ENCODE measurements around the gene CEMIP.

Gene CEMIP

DNA sequence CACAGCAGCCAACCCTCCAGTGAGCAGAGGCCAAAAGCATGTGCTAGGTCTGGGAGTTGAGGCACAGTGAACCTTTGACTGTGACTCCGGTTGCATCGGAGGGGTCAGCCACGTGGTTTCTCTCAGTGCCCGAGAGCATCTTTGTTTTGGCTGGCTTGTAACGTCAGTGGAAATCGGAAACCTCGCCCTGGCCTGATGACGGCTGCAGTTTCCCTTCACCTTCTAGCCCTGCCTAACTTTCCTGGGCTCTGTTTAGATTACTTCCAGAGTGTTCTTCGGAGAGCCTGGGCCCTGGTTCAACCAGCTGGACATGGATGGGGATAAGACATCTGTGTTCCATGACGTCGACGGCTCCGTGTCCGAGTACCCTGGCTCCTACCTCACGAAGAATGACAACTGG is 153.8 kb downstream of the CEMIP start:
- no peak for DNase-seq

DNA sequence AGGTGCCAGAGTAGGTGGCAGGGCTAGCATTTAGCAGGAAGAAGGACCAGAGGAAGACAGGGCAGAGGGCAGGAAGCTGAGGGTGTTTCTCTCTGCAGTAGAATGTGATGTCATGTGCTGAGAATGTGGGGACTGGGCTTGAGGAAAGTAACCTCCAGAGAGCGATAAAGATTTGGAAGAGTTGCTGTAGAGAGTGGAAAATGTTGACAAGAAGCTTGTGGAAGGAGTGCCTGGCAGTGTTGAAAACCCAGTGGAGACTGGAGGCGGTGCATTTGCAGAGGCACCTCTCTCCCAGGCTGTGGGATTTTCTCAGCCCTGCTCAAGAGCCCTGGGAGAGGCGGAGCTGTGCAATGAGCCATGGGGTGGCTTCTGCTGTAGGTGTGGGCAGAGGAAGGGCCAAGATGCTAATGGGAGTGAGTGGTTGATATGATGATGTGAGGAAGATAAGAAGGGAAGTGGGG is 155.6 kb downstream of the CEMIP start:
- DNase-seq: no peak

DNA sequence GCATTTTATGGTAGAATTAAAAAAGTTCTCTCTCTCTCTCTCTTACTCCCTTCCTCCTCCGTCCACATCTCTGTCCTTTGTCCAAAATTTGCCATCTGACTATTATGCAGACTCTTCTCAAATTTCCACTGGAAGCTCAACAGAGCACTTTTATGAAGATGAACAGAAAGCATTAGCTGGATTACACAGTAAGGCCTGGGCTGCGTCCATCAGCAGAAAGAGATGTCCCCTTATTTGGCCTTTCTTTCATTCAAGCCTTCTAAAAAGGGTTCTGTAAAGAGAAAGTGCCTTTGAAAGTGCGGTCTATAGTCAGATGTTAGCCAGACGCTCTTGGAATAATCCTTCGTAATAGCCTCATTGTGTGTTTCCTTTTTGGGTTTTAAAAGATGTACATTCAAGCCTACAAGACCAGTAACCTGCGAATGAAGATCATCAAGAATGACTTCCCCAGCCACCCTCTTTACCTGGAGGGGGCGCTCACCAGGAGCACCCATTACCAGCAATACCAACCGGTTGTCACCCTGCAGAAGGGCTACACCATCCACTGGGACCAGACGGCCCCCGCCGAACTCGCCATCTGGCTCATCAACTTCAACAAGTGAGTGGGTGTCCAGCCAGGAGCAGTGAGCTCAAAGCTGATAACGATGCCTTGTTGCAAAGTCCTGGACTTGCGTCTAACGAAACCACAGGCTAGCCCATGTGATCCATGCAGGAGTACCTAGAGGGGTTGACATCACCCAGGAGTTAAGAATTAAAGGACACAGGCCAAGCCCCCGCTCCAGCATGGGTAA is 157.3 kb downstream of the CEMIP start:
- no peak for DNase-seq

DNA sequence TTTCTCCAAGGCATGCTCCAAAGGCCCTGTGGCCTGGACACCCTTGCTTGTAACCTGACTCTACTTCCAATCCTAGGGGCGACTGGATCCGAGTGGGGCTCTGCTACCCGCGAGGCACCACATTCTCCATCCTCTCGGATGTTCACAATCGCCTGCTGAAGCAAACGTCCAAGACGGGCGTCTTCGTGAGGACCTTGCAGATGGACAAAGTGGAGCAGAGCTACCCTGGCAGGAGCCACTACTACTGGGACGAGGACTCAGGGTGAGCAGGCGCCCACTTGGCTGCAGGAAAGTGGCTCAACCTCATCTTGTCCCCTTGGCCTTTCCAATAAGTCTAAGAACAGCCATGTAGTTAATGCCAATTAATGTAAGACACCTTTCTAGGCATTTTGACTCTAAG is 158.5 kb downstream of the CEMIP start:
- DNase-seq: no peak

DNA sequence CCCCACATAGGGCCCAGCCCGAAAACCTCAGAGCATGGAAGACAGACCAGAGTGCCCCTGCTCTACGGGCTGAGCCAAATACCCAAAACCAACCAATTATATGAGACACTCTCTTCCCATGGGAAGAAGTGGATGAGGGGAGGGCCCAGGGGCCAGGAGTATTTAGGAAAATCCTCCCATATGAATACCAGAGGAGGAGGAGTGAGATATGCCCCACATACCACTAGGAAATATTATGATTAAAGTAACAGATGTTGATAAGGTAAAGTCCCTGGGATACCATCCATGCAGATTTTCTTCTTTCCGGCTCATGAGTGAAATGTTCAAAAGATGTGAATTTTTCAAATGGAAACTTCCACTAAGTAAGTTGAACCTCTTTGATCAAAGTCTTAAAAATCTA is 160.0 kb downstream of the CEMIP start:
- DNase-seq: no peak

DNA sequence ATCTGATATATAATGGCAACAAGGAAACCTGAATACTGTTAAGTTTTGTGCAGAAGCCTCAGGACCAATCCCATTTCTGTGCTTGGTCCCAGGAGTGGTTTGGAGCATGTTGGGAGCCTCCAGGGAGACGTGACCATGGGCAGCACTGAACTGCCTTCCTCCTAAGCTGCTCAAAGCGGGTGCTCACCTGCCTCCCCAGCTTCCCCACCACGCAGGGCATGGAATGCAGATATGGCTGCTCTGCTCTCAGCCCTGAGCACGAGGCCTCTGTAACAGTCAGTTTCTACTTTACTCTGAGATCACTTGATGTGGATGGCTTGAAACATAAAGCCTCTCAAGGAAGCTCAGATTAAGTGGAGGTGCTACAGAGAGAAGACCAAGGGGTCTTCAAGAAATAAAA is 161.2 kb downstream of the CEMIP start:
- no peak for DNase-seq

DNA sequence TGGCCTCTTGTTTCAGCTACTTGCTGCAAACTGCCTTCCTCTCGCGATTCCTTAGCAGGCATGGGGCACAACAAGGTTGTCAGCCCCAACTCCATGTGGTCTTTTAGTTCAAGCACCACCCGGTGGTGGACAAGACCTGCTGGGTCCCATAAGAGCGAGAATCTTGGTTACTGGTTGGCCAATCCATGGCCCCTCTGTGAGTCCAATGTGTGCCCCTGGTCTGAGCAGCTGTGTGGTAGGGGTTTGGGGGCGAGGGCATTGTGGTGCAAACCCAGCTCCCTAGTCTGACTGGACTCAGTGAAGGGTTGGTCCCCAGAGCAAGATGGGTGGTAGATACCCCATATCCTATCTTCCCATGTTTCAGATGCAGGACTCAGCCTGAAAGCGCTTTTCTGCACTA is 161.7 kb downstream of the CEMIP start:
- no peak for DNase-seq

DNA sequence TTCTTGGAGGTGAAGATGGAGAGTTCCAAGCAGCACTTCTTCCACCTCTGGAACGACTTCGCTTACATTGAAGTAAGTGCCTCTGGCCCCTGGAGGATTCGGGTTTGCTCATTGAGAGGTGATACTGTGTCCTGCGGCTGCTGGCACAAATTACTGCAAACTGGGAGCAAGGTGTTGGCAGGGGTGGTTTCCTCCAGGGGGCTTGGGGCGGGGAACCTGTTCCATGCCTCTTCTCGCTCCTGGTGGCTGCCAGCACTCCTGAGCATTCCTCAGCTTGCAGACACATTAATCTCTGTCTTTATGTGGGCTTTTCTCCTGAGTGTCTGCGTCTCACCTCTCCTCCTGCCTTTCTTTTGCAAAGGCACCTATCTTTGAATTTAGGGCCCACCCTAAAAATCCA is 163.1 kb downstream of the CEMIP start:
- no peak for DNase-seq

DNA sequence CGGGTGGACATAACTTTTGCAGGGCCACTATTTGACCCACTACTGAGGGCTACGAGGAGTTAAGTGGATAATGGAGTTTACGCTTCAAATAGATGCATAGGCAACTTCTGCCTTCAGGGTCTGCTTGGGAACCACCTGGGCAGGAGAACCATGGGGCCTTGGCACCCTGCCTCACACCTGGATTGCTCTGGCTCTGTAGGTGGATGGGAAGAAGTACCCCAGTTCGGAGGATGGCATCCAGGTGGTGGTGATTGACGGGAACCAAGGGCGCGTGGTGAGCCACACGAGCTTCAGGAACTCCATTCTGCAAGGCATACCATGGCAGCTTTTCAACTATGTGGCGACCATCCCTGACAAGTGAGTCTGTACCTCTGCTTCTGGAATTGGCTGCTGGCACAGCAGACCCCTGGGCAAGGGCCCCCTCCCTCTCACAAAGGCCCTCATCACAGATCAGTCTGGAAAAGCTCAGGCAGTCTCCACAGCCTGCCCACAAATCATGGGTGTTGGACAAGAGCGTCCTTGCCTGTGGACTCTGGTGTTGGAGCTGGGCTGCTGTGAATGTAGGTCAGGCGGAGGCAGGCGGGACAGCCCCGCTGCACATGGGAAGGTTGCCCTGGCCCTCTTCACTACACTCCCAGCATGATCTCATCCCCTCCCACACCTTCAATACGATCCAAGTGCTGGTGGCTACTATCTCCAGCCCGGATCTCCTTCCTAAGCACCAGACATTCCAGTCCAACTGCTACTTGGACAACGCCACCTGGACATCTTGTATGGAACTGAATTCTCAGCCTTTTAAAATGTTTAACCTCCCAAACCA is 163.8 kb downstream of the CEMIP start:
- DNase-seq: no peak

DNA sequence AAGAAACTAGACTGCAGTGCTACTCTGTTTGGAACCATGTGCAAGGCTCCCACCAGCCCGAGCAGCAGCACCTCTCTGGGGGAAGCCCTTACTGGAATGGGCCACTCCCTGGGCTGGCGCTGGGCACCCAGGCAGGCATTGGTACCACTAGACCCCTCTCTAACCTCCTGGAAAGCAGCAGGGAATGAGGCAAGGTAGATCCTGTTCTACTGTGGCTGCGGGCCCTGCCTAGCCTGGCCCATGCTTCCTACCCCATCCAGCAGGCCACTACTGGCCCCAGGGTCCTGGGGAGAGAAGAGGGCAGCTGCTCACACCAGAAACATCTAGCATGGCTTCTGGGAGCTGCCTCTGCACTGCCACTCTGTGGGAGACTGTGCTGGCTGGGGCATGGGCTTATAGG is 165.6 kb downstream of the CEMIP start:
- DNase-seq: no peak

DNA sequence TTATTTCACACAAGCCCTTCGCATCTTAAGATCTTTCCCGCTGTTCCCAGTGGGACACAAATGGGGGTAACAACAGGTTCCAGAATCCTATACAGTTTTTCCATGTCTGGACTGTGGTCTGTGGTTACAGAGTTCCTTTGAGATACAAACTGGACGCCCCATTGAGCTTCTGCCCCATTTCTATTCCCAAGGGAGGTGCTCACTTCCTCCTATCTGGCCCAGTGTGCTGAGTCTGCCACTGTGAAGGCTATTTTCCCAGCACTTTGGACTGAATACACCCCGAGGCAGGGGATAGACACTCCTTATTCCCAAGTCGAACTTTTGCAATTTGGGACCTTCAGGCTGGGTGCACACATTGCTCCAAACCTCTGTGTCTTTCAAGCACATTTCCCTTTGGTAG is 166.4 kb downstream of the CEMIP start:
- DNase-seq: no peak

DNA sequence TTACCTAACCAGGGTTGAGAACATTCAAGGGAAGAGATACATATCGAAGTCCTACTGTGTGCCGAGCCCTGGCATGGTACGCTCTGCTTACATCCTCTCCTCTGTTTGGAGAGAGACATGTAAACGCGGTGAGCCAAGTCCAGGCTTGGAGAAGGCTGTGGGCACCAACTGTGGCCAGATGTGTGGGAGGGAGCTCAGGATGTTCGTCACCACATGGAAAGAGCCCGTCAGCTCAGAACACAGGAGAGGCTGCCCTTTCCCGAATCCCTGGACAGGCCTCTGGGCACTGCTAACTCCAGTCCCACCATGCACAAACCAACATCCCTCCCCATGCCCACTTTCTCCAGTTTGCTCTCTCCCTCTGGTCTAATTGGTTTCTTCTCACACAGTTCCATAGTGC is 167.4 kb downstream of the CEMIP start:
- no peak for DNase-seq

DNA sequence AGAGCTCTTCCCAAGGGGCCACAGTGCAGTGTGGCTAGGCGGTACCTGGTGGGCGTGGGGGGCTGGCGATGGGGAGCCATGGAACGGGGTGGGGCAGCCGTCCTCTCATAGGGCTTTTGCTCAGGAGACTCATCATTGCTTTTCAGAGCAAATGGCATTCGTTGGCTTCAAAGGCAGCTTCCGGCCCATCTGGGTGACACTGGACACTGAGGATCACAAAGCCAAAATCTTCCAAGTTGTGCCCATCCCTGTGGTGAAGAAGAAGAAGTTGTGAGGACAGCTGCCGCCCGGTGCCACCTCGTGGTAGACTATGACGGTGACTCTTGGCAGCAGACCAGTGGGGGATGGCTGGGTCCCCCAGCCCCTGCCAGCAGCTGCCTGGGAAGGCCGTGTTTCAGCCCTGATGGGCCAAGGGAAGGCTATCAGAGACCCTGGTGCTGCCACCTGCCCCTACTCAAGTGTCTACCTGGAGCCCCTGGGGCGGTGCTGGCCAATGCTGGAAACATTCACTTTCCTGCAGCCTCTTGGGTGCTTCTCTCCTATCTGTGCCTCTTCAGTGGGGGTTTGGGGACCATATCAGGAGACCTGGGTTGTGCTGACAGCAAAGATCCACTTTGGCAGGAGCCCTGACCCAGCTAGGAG is 169.6 kb downstream of the CEMIP start:
- no peak for DNase-seq

DNA sequence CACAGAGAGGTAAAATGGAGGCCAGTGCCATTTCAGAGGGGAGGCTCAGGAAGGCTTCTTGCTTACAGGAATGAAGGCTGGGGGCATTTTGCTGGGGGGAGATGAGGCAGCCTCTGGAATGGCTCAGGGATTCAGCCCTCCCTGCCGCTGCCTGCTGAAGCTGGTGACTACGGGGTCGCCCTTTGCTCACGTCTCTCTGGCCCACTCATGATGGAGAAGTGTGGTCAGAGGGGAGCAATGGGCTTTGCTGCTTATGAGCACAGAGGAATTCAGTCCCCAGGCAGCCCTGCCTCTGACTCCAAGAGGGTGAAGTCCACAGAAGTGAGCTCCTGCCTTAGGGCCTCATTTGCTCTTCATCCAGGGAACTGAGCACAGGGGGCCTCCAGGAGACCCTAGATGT is 170.6 kb downstream of the CEMIP start:
- DNase-seq: no peak

DNA sequence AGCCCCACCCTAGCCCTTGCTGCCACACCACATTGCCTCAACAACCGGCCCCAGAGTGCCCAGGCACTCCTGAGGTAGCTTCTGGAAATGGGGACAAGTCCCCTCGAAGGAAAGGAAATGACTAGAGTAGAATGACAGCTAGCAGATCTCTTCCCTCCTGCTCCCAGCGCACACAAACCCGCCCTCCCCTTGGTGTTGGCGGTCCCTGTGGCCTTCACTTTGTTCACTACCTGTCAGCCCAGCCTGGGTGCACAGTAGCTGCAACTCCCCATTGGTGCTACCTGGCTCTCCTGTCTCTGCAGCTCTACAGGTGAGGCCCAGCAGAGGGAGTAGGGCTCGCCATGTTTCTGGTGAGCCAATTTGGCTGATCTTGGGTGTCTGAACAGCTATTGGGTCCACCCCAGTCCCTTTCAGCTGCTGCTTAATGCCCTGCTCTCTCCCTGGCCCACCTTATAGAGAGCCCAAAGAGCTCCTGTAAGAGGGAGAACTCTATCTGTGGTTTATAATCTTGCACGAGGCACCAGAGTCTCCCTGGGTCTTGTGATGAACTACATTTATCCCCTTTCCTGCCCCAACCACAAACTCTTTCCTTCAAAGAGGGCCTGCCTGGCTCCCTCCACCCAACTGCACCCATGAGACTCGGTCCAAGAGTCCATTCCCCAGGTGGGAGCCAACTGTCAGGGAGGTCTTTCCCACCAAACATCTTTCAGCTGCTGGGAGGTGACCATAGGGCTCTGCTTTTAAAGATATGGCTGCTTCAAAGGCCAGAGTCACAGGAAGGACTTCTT is 171.3 kb downstream of the CEMIP start:
- DNase-seq: no peak

DNA sequence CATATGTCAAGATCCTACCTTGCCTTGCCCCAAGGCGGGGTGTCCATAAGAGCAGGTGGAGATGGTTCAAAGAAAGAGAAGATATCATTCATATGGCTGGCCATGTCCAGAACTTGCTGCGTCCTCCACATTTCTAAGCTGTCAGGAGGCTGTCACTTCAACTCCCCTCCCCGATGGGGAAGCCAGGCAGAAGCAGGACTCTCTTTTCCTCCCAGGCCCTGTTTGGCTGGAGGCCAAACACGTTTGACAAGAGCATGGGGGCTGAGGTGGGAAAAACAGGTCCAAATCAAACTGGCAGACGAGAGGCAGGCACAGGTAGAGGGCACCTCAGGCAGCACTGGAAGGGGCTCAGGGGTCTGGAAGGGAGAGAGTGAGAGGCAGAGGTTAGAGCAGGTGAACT is 172.8 kb downstream of the CEMIP start:
- no peak for DNase-seq

DNA sequence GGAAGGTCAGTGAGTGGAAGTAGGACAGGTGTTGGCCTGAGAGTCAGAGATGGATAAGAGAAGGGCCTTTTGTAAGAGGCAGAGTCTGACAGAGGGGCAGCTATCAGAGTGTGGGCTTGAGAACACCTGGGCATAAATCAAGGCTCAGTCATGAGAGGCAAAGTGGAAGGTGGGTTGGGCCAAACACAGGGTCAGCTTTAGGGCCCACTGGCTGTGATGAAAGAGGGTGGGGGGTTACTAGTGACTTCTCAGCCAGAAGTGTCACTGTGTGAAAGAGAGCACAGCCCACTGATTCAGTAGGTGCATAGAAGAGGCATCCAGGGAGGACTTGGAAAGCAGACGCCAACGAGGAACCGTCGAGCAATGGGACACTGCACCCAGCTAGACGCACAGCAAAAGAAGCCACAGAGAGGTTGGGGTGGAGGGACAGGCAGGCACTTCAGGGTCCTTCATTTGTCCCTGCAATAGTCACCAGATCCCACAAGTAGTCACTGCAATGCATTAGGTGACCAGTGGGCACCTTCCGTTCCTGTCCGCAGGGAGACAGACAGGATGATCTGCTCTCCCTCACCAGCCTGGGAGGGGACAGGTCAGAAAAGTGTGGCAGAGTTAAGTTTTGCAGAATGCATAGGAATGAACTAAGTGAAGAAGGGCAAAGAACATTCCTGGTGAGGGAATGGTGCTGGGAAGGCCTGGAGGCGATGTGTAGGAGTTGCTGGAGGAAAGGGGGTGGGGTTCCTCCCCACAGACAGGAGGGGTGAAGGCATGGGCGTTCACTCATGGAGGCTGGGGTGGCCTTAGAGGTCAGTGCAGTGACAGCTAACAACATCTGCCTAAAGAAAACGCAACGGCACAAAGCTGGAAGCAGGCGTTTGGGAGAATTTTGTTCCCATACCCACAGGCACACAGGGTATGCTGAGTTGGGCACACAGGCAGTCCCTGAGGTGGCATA is 174.1 kb downstream of the CEMIP start:
- DNase-seq: no peak

DNA sequence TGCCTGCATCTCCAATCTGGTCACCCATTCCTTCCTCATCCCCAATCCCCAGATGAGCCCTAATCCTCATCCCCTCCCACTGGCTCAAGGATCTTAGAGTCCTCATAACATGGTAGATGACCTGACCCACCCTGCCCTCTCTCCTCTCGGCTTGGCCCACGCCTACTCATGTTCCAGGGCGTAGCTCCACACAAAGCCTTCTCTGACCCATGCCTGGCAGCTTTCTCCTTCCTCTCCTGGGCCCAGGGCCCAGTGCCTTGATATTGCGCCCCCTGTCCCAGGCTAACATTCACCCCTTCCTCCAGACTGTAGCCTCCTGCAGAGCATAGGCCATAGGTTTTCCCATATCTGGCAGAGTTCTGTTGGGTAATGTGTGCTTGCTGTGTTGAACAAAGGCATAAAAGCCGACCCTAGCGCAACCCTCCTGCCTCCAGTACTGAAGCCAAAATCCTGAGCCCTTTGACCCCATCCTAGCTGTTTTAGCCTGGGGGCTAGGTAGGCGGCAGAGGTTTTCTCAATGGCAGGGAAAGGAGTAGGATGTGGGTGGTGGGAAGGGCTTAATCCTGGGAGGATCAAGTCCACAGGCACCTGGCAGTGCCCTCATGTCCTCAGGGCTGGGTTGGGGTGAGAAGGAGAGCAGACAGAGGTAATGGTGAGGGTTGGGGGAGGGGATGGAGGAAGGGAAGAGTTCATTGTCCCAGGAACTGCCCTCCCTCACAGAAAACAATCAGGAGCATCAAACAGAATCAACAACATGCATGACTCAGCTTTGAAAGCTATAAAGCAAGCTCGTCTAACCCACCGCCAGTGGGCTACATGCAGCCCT is 175.0 kb downstream of the CEMIP start:
- no peak for DNase-seq

DNA sequence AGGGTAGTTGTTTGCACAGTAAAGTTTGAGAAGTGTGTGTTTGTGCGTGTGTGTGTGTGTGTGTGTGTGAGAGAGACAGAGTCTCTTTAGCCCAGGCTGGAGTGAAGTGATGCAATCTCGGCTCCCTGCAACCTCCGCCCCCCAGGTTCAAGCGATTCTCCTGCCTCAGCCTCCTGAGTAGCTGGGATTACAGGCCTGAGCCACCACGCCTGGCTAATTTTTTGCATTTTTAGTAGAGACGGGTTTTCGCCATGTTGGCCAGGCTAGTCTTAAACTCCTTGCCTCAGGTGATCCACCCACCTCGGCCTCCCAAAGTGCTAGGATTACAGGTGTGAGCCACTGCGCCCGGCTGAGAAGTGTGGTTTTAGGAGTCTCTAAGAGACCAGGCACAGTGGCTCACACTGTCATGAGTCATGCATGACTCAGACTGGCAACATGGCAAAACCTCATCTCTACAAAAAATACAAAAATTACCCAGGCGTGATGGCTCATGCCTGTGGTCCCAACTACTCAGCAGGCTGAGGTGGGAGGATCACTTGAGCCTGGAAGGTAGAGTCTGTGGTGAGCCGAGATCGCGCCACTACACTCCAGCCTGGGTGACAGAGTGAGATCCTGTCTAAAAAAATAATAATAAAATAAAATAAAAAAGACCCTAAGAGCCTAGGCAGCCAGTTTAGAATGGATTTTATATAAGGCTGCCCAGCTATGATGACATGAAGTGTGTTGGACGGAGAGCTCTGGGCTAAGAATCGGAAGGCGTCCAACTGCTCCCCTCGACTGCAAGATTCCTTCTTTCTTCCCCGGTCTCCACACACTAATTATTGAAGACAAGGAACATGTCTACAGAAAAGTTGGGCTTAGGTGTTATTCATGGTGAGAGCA is 176.6 kb downstream of the CEMIP start:
- peak; percentile 23 for DNase-seq

DNA sequence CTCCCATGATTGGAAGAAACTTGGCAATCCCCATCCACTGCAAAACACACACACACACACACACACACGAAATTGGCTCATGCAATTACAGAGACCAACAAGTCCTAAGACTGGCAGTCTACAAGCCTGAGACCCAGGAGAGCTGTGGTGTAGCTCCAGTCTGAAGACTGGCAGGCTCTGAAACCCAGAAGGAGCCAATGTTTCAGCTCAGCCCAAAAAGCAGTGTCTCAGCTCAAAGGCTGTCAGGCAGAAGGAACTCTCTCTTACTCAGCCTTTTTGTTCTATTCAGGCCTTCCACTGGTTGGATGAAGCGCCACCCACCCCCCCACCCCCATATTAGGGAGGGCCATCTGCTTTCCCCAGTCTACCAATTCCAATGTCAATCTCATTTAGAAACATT is 178.4 kb downstream of the CEMIP start:
- no peak for DNase-seq

All from hematopoietic multipotent progenitor cell treated with erythropoietin and hydrocortisone succinate and interleukin-3 and kit ligand, for 6 days (in vitro differentiated cells).